Skeletal muscle tissue (tissue), 4 donors: ENCODE measurements around the gene FAM217A. TPM values are rescaled to one million over a fixed set of nuclear protein-coding genes. Genes with fewer than 3 reads are reported as not detected.

Source experiments
- H3K27ac ChIP-seq: one replicate; pipeline ENCODE4 v1.7.0; 2013; ENCODE audit warnings: mild to moderate bottlenecking, low read depth, low read length, inconsistent platforms
- H3K27me3 ChIP-seq, 3 donors: one replicate each; pipeline ENCODE4 v1.7.0; 2013; ENCODE audit warnings: low read length in 3 of 3; ENCODE audit not compliant: control insufficient read depth in 3 of 3, insufficient read depth in 3 of 3
- H3K36me3 ChIP-seq, 3 donors: one replicate each; pipeline ENCODE4 v1.7.0; 2013; ENCODE audit warnings: low read length in 3 of 3; ENCODE audit not compliant: control insufficient read depth in 3 of 3, insufficient read depth in 3 of 3
- H3K4me1 ChIP-seq, 3 donors: one replicate each; pipeline ENCODE4 v1.7.0; 2013; ENCODE audit warnings: low read length in 3 of 3, mild to moderate bottlenecking in 3 of 3; ENCODE audit not compliant: control insufficient read depth in 3 of 3, insufficient read depth in 3 of 3
- H3K4me3 ChIP-seq, 3 donors: one replicate each; pipeline ENCODE4 v1.7.0; 2013; ENCODE audit warnings: low read length in 3 of 3
- H3K9ac ChIP-seq, 3 donors: one replicate each; pipeline ENCODE4 v1.7.0; 2013; ENCODE audit warnings: low read length in 3 of 3, mild to moderate bottlenecking in 3 of 3, moderate library complexity in 2 of 3, low read depth in 1 of 3
- H3K9me3 ChIP-seq, 3 donors: one replicate each; pipeline ENCODE4 v1.7.0; 2013; ENCODE audit warnings: low read length in 3 of 3; ENCODE audit not compliant: control insufficient read depth in 3 of 3
- total RNA-seq: library from RNA; depleted of rRNA; stranded (reverse); fragments of >200 nt; gene quantifications from one replicate; pipeline ENCODE4 v1.2.3, GENCODE V29; 2014
- donor health status: Osteomylitis.

FAM217A gene
- not detected for total RNA-seq

DNA sequence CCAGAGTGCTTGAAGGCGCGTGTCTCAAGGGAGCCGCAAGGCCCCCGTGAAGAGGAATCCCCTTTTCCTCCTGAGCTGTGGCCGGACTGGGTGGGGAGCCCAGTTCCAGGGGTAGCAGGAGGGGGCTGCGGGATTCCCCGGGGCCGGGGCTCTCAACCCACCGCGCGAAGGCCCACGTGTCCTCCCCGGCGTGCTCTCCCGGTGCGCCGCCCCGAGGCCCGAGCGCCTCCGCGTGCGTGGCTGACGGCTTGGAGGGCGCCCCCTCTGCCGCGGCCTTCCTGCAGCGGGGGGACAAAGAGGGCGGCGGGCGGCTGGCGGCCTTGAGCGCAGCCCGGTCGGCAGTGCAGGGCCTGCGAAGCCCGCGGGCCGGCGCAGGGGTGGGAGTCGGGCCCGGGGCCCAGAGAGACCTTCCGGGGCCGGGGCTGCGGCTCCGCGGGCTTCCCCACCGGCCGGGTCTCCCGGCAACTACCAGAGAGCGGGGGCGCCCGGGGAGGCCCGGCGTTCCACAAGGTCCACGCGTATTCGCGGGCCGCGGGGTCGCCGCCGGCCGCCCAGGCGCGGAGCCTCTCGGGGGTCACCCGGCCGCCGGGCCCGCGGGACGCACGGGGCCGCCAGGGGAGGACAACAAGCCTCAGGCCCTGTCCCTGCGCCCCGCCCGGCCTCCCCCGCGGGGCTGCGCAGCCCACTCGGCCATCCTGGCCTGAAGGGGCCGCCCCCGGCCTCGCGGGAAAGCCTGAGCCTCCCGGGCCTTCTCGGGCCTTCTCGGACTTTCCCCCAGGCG is at the start of gene FAM217A:
Gene FAM217A, minus strand, starts transcription at position 447 of the 781 bp plus-strand sequence. CDS start 1,723 bp downstream, outside the sequence.
- H3K9ac ChIP-seq: no peak within 1 kb of the TSS
- no peak within 1 kb of the TSS for H3K27ac ChIP-seq
- no peaks in the 10 kb centered on the region for H3K9me3 ChIP-seq
- H3K4me1 ChIP-seq: no peaks in the 10 kb centered on the region
- H3K4me3 ChIP-seq: no peak within 1 kb of the TSS
- no peaks in the 10 kb centered on the region for H3K36me3 ChIP-seq
- H3K27me3 ChIP-seq: peaks cover 0 to 6% (median 3%) of the 10 kb centered on the region in 3 donors

DNA sequence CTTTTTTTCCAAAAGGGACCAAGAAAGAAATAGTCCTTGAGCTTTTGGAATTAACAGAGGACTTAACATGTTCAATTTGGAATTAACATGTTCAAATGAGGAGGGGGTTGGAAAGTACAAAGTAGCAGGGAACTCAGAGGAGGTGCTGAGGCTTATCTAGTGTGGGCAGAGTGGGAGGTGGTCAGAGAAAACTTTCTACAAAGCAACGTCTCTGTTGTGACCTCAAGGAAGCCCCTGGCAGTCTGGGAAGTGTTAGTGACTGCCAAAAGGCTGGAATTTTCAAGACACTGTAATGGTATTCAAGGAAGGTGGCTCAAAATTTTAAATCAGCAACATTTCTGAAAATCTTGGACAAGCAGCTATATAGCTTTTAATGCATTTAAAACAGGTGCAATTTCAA is 49.1 kb upstream of the FAM217A start:
- Histone ChIP-seq H3K9ac (no peak overlapping the region), H3K27me3 (no peaks in the 10 kb centered on the region), H3K36me3 (peaks cover 33 to 73% (median 63%) of the 10 kb centered on the region in 3 donors), H3K9me3 (no peaks in the 10 kb centered on the region), H3K4me1 (peaks cover 0 to 4% (median 0%) of the 10 kb centered on the region in 3 donors), H3K27ac (no peak overlapping the region), H3K4me3 (no peak overlapping the region)

DNA sequence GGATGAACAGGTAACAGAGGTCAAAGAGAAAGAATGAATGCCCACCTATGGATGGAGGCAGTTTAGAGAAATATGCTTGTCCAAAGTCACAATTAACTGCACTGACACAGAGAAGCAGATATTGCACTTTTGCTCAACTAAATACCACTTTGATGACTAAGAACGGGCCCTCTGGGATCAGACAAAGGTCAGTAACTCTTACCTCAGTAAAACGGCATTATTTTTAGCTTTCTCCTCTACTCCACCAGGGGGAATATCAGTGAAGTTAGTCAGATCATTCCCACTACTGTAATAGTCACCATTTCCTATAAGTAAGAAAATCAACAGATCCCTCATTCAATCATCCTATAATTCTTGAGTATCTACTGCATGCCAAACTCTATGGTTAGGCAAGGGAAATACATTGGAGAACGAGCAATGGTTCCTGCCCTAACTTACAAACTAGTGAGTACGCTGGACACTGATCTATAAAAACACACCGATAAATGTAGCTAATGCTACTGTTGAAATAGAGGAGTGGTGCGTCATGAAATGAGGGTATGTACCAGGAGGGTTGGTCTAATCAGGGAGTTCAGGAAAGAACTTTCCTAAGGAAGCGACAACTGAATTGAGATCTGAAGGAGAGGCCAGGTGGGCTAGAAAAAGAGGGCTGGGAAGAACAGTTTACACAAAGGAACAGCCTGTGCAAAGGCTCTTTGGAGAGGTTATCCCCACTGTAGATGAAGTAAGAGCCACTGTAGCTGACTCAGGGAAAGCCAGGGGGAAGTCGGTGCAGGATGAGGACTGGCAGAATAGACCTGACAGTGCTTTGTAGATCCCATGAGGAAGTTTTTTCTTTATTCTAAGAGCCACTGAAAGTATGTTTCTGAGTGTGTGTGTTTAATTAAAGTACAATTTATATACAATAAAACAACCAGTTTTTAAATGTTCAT is 47.3 kb upstream of the FAM217A start:
- Histone ChIP-seq H3K27ac (no peak overlapping the region), H3K9ac (no peak overlapping the region), H3K9me3 (no peaks in the 10 kb centered on the region), H3K36me3 (peaks cover 36 to 70% (median 70%) of the 10 kb centered on the region in 3 donors), H3K27me3 (no peaks in the 10 kb centered on the region), H3K4me3 (no peak overlapping the region), H3K4me1 (peaks cover 0 to 4% (median 0%) of the 10 kb centered on the region in 3 donors)

DNA sequence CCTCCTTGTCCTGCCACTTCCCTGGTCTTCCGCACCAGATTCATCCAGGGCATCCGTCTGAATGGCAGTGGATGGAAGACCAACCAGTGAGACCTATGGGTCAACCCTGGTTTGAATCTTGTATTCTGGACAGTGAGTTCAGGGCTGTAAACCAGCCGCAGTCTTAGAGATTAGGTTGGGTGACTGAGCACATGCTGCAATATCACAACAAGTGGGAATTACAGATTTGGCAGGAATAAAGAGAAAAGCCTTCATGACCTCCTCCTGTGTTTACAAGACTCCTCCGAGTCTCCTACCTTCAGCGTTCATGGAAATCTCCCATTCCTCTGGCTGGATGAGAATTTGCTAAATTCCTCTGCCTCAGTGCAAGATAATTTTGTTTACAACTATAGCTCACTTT is 46.6 kb upstream of the FAM217A start:
- Histone ChIP-seq H3K27ac (no peak overlapping the region), H3K4me1 (peaks cover 0 to 2% (median 0%) of the 10 kb centered on the region in 3 donors), H3K36me3 (peaks cover 37 to 74% (median 72%) of the 10 kb centered on the region in 3 donors), H3K27me3 (no peaks in the 10 kb centered on the region), H3K4me3 (no peak overlapping the region), H3K9ac (no peak overlapping the region), H3K9me3 (no peaks in the 10 kb centered on the region)

DNA sequence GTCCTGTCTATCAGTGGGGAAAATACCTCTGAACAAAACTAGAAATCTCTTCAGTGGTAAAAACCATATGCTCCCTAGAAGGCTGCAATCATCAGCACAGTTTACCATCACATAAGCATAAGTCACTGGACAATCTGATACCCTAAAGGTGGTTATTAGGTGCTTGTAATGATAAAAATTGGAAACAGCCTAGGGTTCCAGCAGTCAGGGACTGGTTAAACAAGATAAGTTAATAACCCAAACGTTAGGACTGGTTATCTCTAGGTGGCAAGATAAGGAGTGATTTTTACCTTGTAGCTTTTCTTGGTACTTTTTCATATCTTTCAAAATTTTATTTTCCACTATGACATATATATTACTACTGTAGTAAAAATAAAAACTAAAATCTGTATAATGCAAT is 45.4 kb upstream of the FAM217A start:
- Histone ChIP-seq H3K4me1 (no peaks in the 10 kb centered on the region), H3K9me3 (no peaks in the 10 kb centered on the region), H3K4me3 (no peak overlapping the region), H3K27me3 (no peaks in the 10 kb centered on the region), H3K27ac (no peak overlapping the region), H3K9ac (no peak overlapping the region), H3K36me3 (peaks cover 34 to 69% (median 66%) of the 10 kb centered on the region in 3 donors)

- H3K9me3 ChIP-seq: peaks cover 0 to 4% (median 2%) of the 10 kb centered on the region in 3 donors
- peaks cover 33 to 39% (median 39%) of the 10 kb centered on the region in 3 donors for H3K36me3 ChIP-seq
- H3K4me1 ChIP-seq: peaks cover 0 to 5% (median 4%) of the 10 kb centered on the region in 3 donors
- H3K27me3 ChIP-seq: no peaks in the 10 kb centered on the region
- H3K9ac ChIP-seq: no peak overlapping the region
- H3K4me3 ChIP-seq: no peak overlapping the region
- no peak overlapping the region for H3K27ac ChIP-seq
Observed at GRCh38 chr6:4115741-4116140, 36.8 kb upstream of the FAM217A start.

DNA sequence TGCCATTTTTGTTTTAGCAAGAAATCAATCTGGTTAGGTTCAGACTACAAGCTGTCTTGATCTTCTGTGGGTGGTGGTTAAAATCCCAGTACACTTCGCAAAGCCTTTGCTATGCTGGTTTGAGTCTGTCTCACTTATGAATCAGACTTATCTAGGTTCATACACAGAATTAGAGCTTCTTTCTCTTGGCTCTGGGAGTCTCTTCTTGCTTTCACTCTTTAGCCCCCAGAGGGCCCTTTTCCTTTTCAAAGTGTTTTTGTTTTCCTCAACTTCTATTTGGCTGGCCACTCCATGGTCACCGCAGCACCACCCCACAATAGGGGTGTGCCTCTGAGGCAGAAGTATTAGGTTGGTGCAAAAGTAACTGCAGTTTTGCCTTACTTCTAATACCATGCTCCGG is 35.2 kb upstream of the FAM217A start:
- Histone ChIP-seq H3K4me3 (no peak overlapping the region), H3K9me3 (peaks cover 0 to 4% (median 2%) of the 10 kb centered on the region in 3 donors), H3K36me3 (peaks cover 26 to 32% (median 31%) of the 10 kb centered on the region in 3 donors), H3K27ac (no peak overlapping the region), H3K27me3 (no peaks in the 10 kb centered on the region), H3K4me1 (peaks cover 0 to 12% (median 4%) of the 10 kb centered on the region in 3 donors), H3K9ac (no peak overlapping the region)

- Histone ChIP-seq H3K27me3 (no peaks in the 10 kb centered on the region), H3K9me3 (peaks cover 0 to 4% (median 2%) of the 10 kb centered on the region in 3 donors), H3K36me3 (peaks cover 23 to 31% (median 27%) of the 10 kb centered on the region in 3 donors), H3K9ac (no peak overlapping the region), H3K4me3 (no peak overlapping the region), H3K27ac (no peak overlapping the region), H3K4me1 (peaks cover 0 to 12% (median 4%) of the 10 kb centered on the region in 3 donors)
Observed at GRCh38 chr6:4113649-4114048, 34.7 kb upstream of the FAM217A start.

- H3K9ac ChIP-seq: no peak overlapping the region
Observed at GRCh38 chr6:4112366-4112765, 33.4 kb upstream of the FAM217A start.

More at GRCh38 chr6:4112366-4112765, 33.4 kb upstream of the FAM217A start:
- peaks cover 16 to 20% (median 20%) of the 10 kb centered on the region in 3 donors for H3K36me3 ChIP-seq
- no peak overlapping the region for H3K4me3 ChIP-seq
- H3K9me3 ChIP-seq: peaks cover 0 to 4% (median 2%) of the 10 kb centered on the region in 3 donors
- H3K4me1 ChIP-seq: peaks cover 0 to 12% (median 4%) of the 10 kb centered on the region in 3 donors
- no peak overlapping the region for H3K27ac ChIP-seq
- H3K27me3 ChIP-seq: no peaks in the 10 kb centered on the region
